ENCODE results near the gene IL17C. TPM values are rescaled to one million over a fixed set of nuclear protein-coding genes. Genes with fewer than 3 reads are reported as not detected.

IL17C gene
- total and polyA plus RNA-seq, 2 of the 8 experiments (the other 6 are each of a cell fraction or from before 2014, with no cell fraction given), result 1.1 to 1.9 TPM

GRCh38 chr16:88617268-88618031, 20.9 kb upstream of the IL17C start:
- CTCF ChIA-PET (ENCODE audit: partially characterized antibody), result interaction anchor here (0.6 to 3.3 kb wide), 13 partner anchors 8 to 180 kb away, joined by 3 to 18 read pairs (median 3); partner anchors contain the start of gene IL17C
- DNase-seq (ENCODE audit: low read depth in 1 of 2, low spot score in 2 of 2), result no peak

More at GRCh38 chr16:88617268-88618031, 20.9 kb upstream of the IL17C start:
- H2AFZ ChIP-seq (ENCODE audit: low read length), result no peak overlapping the region
- H4K5ac ChIP-seq (ENCODE audit: insufficient read length, low read depth, low read length), result no peak overlapping the region
- peaks cover 17 to 24% of the 10 kb centered on the region in 2 experiments for H4K20me1 ChIP-seq (replicated peaks in 1 of 2; ENCODE audit: control insufficient read depth in 1 of 2, insufficient read depth in 2 of 2, low read length in 2 of 2)
- H3K79me2 ChIP-seq (ENCODE audit: control insufficient read depth in 1 of 2, insufficient read depth in 2 of 2, low read length in 2 of 2), result peaks cover 0 to 15% of the 10 kb centered on the region in 2 experiments; a peak in 1 of 4 replicates
- H3K36me3 ChIP-seq (ENCODE audit: control insufficient read depth in 2 of 4, insufficient read depth in 4 of 4, low read length in 3 of 4), result peaks cover 2 to 21% (median 8%) of the 10 kb centered on the region in 4 experiments
- no peak overlapping the region for H3K4me3 ChIP-seq (ENCODE audit: extremely low read depth in 1 of 4, insufficient read depth in 2 of 4, low read depth in 3 of 4, low read length in 4 of 4)
- no peak overlapping the region for H2BK20ac ChIP-seq (ENCODE audit: low read length)
- no peak overlapping the region for H2BK5ac ChIP-seq (ENCODE audit: low read depth, low read length)
- H3K18ac ChIP-seq (ENCODE audit: extremely low read depth, low read length), result no peak overlapping the region
- H2BK12ac ChIP-seq (ENCODE audit: low read depth, low read length), result no peak overlapping the region
- no peak overlapping the region for H4K91ac ChIP-seq (replicated peaks; ENCODE audit: insufficient read length, low read length)
- no peak overlapping the region; the same call in 1 of the 2 replicates for H4K8ac ChIP-seq (ENCODE audit: extremely low read depth, insufficient read depth, low read length)
- no peak overlapping the region for H3K4ac ChIP-seq (replicated peaks; ENCODE audit: insufficient read length, low read depth, low read length)
- H3K79me1 ChIP-seq (ENCODE audit: low read depth, low read length), result peaks cover 24% of the 10 kb centered on the region
- no peak overlapping the region for H2AK5ac ChIP-seq (ENCODE audit: low read depth, low read length)
- TF ChIP-seq SP2 (IDR thresholded peaks at IDR 0.05; ENCODE audit: low read length) (no peak), CEBPB (IDR thresholded peaks at IDR 0.05; ENCODE audit: low read depth, low read length) (no peak), POLR2AphosphoS5 (IDR thresholded peaks at IDR 0.05; ENCODE audit: low read depth, low read length) (no peak), SUZ12 (IDR thresholded peaks at IDR 0.05; ENCODE audit: low read length) (no peak), KDM5A (IDR thresholded peaks at IDR 0.05; ENCODE audit: low read length) (no peak), KDM1A (IDR thresholded peaks at IDR 0.05; ENCODE audit: borderline replicate concordance, low read length) (no peak)
- no peak overlapping the region for H2BK15ac ChIP-seq (ENCODE audit: low read length)
- H3K9me3 ChIP-seq (ENCODE audit: insufficient read depth in 2 of 2, low read depth in 1 of 2, low read length in 1 of 2), result no peaks in the 10 kb centered on the region
- 0 out of 2 replicates have a peak overlapping the region, but pooled peaks have one; percentile 3 for H3K27ac ChIP-seq (ENCODE audit: low read depth, low read length)
- H3K56ac ChIP-seq (replicated peaks; ENCODE audit: insufficient read length, low read depth, low read length), result no peak overlapping the region
- H3K14ac ChIP-seq (ENCODE audit: insufficient read length), result no peak overlapping the region
- no peaks in the 10 kb centered on the region for H3K27me3 ChIP-seq (replicated peaks in 1 of 4; ENCODE audit: control insufficient read depth in 3 of 4, extremely low read depth in 1 of 4, insufficient read depth in 3 of 4, low read length in 3 of 4)
- no peak overlapping the region for H3K23ac ChIP-seq (ENCODE audit: insufficient read length)
- no peak for FAIRE-seq
- WGBS, 2 experiments (ENCODE audit: extremely low coverage in 1 of 2, insufficient coverage in 1 of 2, insufficient read length in 1 of 2, insufficient replicate concordance in 2 of 2, low coverage in 1 of 2, low lambda C conversion rate in 2 of 2, missing lambda C conversion rate in 1 of 2), result 86% methylated on average over 20 of the region's 20 CpGs; no CpG with 5 or more reads in 1 of the 2 experiments
- no peak overlapping the region for H3K9ac ChIP-seq (replicated peaks in 1 of 4; ENCODE audit: extremely low read depth in 1 of 4, low read depth in 3 of 4, low read length in 3 of 4)
- no peaks in the 10 kb centered on the region for H3K23me2 ChIP-seq (ENCODE audit: low read depth, low read length)
- no peak overlapping the region for H2BK120ac ChIP-seq (replicated peaks; ENCODE audit: low read depth, low read length)
- H3K4me2 ChIP-seq (ENCODE audit: insufficient read depth in 1 of 2, low read depth in 2 of 2, low read length in 2 of 2), result no peak overlapping the region
- POLR2A ChIA-PET (ENCODE audit: partially characterized antibody), result interaction anchor here (0.6 to 2.0 kb wide), 4 partner anchors 19 to 60 kb away, joined by 3 to 10 read pairs (median 3); partner anchors contain the start of gene IL17C
- peaks cover 0 to 6% (median 0%) of the 10 kb centered on the region in 4 experiments; a peak in 1 of 7 replicates for H3K4me1 ChIP-seq (replicated peaks in 1 of 4; ENCODE audit: control insufficient read depth in 3 of 4, insufficient read depth in 4 of 4, low read length in 3 of 4)

Measured in H1 (cell line).